ENCODE measurements around the gene PHIP. TPM values are rescaled to one million over a fixed set of nuclear protein-coding genes. Genes with fewer than 3 reads are reported as not detected.
A peak's percentile ranks its signal among the peaks of the same experiment; 100 is the strongest.

PHIP gene
- total and polyA plus RNA-seq, 2 experiments from 2014 or later = 48.0 to 65.4 TPM

DNA sequence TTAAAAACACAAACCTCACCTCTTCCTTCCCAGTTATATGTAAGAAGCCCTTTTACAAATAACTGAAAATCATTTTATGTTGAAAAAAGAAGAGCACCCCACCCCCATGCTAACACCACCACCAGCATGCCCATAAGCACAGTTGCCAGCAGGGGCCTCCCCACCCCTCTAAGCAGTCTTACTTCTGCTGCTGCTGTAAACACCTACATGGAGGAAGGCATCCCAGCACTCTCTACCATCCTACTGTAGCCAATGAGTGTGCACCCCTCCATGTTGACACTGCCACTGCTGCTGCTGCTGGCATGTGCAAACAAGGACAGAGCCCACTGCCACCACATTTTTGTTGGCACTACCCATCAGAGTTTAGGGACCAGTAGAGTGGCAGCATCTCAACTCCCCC, 49.6 kb upstream of the PHIP start:
- Histone ChIP-seq H3K4me3 (no peak overlapping the region), H3K9me2 (ENCODE audit: insufficient read depth) (peaks cover 11% of the 10 kb centered on the region), H3F3A (replicated peaks; ENCODE audit: low read depth) (no peaks in the 10 kb centered on the region), H3K79me2 (replicated peaks; ENCODE audit: insufficient read depth) (no peaks in the 10 kb centered on the region), H2AFZ (peak overlapping the region; percentile 72), H3K4me2 (no peak overlapping the region), H3K4me1 (ENCODE audit: insufficient read depth) (peaks cover 5% of the 10 kb centered on the region; the same call in 1 of the 2 replicates), H3K36me3 (ENCODE audit: insufficient read depth) (no peaks in the 10 kb centered on the region), H4K20me1 (replicated peaks; ENCODE audit: insufficient read depth) (no peaks in the 10 kb centered on the region), H3K27ac (ENCODE audit: low read depth) (no peak overlapping the region), H3K27me3 (ENCODE audit: insufficient read depth) (no peaks in the 10 kb centered on the region)
- peaks cover 7% of the 10 kb centered on the region; the same call in 2 of the 3 replicates for H3K9me3 Mint-ChIP-seq
- peaks cover 8% of the 10 kb centered on the region; the same call in 1 of the 3 replicates for H3K4me1 Mint-ChIP-seq
- H3K27ac Mint-ChIP-seq = no peak overlapping the region
- peak; percentile 64 for DNase-seq (ENCODE audit: low spot score)
- ATAC-seq = peak; percentile 98
- no peaks in the 10 kb centered on the region for H3K27me3 Mint-ChIP-seq (ENCODE audit: insufficient read depth, low read depth, poor library complexity)
- H3K4me3 Mint-ChIP-seq = no peak overlapping the region
- TF ChIP-seq ZNF114 (CRISPR knock-in tag; IDR thresholded peaks at IDR 0.05) = no peak
- TF ChIP-seq, protein P1, sequence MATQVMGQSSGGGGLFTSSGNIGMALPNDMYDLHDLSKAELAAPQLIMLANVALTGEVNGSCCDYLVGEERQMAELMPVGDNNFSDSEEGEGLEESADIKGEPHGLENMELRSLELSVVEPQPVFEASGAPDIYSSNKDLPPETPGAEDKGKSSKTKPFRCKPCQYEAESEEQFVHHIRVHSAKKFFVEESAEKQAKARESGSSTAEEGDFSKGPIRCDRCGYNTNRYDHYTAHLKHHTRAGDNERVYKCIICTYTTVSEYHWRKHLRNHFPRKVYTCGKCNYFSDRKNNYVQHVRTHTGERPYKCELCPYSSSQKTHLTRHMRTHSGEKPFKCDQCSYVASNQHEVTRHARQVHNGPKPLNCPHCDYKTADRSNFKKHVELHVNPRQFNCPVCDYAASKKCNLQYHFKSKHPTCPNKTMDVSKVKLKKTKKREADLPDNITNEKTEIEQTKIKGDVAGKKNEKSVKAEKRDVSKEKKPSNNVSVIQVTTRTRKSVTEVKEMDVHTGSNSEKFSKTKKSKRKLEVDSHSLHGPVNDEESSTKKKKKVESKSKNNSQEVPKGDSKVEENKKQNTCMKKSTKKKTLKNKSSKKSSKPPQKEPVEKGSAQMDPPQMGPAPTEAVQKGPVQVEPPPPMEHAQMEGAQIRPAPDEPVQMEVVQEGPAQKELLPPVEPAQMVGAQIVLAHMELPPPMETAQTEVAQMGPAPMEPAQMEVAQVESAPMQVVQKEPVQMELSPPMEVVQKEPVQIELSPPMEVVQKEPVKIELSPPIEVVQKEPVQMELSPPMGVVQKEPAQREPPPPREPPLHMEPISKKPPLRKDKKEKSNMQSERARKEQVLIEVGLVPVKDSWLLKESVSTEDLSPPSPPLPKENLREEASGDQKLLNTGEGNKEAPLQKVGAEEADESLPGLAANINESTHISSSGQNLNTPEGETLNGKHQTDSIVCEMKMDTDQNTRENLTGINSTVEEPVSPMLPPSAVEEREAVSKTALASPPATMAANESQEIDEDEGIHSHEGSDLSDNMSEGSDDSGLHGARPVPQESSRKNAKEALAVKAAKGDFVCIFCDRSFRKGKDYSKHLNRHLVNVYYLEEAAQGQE (IDR thresholded peaks at IDR 0.05; ENCODE audit: unreplicated experiment) = no peak
- TF ChIP-seq NANOG (IDR thresholded peaks at IDR 0.05; ENCODE audit: borderline replicate concordance) = no peak
- peak in 1 of 2 experiments; percentile 79; a peak in 3 of 4 replicates for TF ChIP-seq CTCF (conservative IDR thresholded peaks at IDR 0.05; ENCODE audit: low read depth in 2 of 2)
- TF ChIP-seq STAT1 (IDR thresholded peaks at IDR 0.05; ENCODE audit: unreplicated experiment) = no peak
- no peaks in the 10 kb centered on the region for H3K36me3 Mint-ChIP-seq (ENCODE audit: low read depth)

GRCh38 chr6:79119217-79119616, 41.2 kb upstream of the PHIP start:
- H2AFZ ChIP-seq = no peak overlapping the region
- H4K20me1 ChIP-seq (replicated peaks; ENCODE audit: insufficient read depth) = no peaks in the 10 kb centered on the region
- TF ChIP-seq JUNB (IDR thresholded peaks at IDR 0.05; ENCODE audit: unreplicated experiment) = no peak
- no peak for TF ChIP-seq STAT1 (IDR thresholded peaks at IDR 0.05; ENCODE audit: unreplicated experiment)
- TF ChIP-seq, protein P2, sequence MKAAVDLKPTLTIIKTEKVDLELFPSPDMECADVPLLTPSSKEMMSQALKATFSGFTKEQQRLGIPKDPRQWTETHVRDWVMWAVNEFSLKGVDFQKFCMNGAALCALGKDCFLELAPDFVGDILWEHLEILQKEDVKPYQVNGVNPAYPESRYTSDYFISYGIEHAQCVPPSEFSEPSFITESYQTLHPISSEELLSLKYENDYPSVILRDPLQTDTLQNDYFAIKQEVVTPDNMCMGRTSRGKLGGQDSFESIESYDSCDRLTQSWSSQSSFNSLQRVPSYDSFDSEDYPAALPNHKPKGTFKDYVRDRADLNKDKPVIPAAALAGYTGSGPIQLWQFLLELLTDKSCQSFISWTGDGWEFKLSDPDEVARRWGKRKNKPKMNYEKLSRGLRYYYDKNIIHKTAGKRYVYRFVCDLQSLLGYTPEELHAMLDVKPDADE (IDR thresholded peaks at IDR 0.05) = no peak
- TF ChIP-seq ZNF114 (CRISPR knock-in tag; IDR thresholded peaks at IDR 0.05) = no peak
- no peak for TF ChIP-seq POLR2AphosphoS5 (IDR thresholded peaks at IDR 0.05; ENCODE audit: low read depth)
- TF ChIP-seq CTCF (conservative IDR thresholded peaks at IDR 0.05; ENCODE audit: low read depth in 2 of 2) = no peak
- TF ChIP-seq EZH2 (IDR thresholded peaks at IDR 0.05; ENCODE audit: low read depth, unreplicated experiment) = no peak
- no peak for TF ChIP-seq EZH2phosphoT487 (IDR thresholded peaks at IDR 0.05; ENCODE audit: unreplicated experiment)
- H3K4me1 Mint-ChIP-seq = peaks cover 10% of the 10 kb centered on the region; the same call in 2 of the 3 replicates
- ATAC-seq (no peak), DNase-seq (ENCODE audit: low spot score) (no peak)
- H3K36me3 ChIP-seq (ENCODE audit: insufficient read depth) = no peaks in the 10 kb centered on the region
- no peak overlapping the region for H3K4me3 ChIP-seq
- H3K4me2 ChIP-seq = no peak overlapping the region
- H3K4me3 Mint-ChIP-seq = no peak overlapping the region
- no peak overlapping the region for H3K27ac Mint-ChIP-seq
- H3K27ac ChIP-seq (ENCODE audit: low read depth) = no peak overlapping the region
- no peaks in the 10 kb centered on the region for H3K27me3 ChIP-seq (ENCODE audit: insufficient read depth)
- H3K9me3 Mint-ChIP-seq = peaks cover 2% of the 10 kb centered on the region; the same call in 1 of the 3 replicates
- no peaks in the 10 kb centered on the region for H3K79me2 ChIP-seq (replicated peaks; ENCODE audit: insufficient read depth)
- no peaks in the 10 kb centered on the region for H3F3A ChIP-seq (replicated peaks; ENCODE audit: low read depth)
- H3K36me3 Mint-ChIP-seq (ENCODE audit: low read depth) = no peaks in the 10 kb centered on the region
- no peaks in the 10 kb centered on the region for H3K27me3 Mint-ChIP-seq (ENCODE audit: insufficient read depth, low read depth, poor library complexity)
- no peaks in the 10 kb centered on the region for H3K4me1 ChIP-seq (ENCODE audit: insufficient read depth)
- H3K9me2 ChIP-seq (ENCODE audit: insufficient read depth) = no peaks in the 10 kb centered on the region
